ENCODE measurements around the gene AP2M1. TPM values are rescaled to one million over a fixed set of nuclear protein-coding genes. Genes with fewer than 3 reads are reported as not detected.
A peak's percentile ranks its signal among the peaks of the same experiment; 100 is the strongest.
"Not testable (repeated sequence)": the region's sequence is repeated elsewhere in the genome, so short reads cannot be mapped to it uniquely, and the experiment has no call there.

Gene AP2M1
- total and polyA plus RNA-seq, 5 experiments from 2014 or later = 181 to 271 (median 210) TPM

- no peak overlapping the region for H3K4me3 Mint-ChIP-seq
- ATAC-seq (no peak), DNase-seq (no peak)
- POLR2A ChIA-PET = interaction anchor here (1.0 to 1.7 kb wide), 5 partner anchors 9 to 540 kb away, joined by 3 to 7 read pairs (median 3); partner anchors contain the start of genes AP2M1, CLCN2, EIF2B5 and POLR2H
- peaks cover 0 to 6% (median 1%) of the 10 kb centered on the region in 4 donors for H3K4me1 Mint-ChIP-seq
- H3K9me3 Mint-ChIP-seq = no peaks in the 10 kb centered on the region
- H3K36me3 Mint-ChIP-seq = peaks cover 0 to 67% (median 0%) of the 10 kb centered on the region in 3 donors
- H3K27me3 Mint-ChIP-seq = no peaks in the 10 kb centered on the region
- H3K27ac Mint-ChIP-seq = peak overlapping the region in 1 of 10 donors; percentile 34
Observed at GRCh38 chr3:184144505-184144904, 30.1 kb upstream of the AP2M1 start.

GRCh38 chr3:184145111-184145524 lies 29.5 kb upstream of the AP2M1 start:
- Mint-ChIP-seq H3K27ac (peak overlapping the region in 3 of 10 donors; percentile 32 to 84 (median 36)), H3K36me3 (peaks cover 0 to 60% (median 0%) of the 10 kb centered on the region in 3 donors)
- peak in 4 of 10 donors; percentile 21 to 40 (median 33) for DNase-seq

GRCh38 chr3:184145751-184146270 lies 28.8 kb upstream of the AP2M1 start:
- Mint-ChIP-seq H3K9me3 (no peaks in the 10 kb centered on the region), H3K4me1 (peaks cover 0 to 2% (median 0%) of the 10 kb centered on the region in 4 donors), H3K36me3 (peaks cover 0 to 53% (median 0%) of the 10 kb centered on the region in 3 donors), H3K27me3 (no peaks in the 10 kb centered on the region), H3K27ac (peak overlapping the region in 2 of 10 donors; percentile 36 to 61), H3K4me3 (no peak overlapping the region)
- no peak for ATAC-seq
- no peak for DNase-seq
- POLR2A ChIA-PET = interaction anchor here (1.1 to 1.4 kb wide), 3 partner anchors 29 to 541 kb away, joined by 3 read pairs; partner anchors contain the start of gene AP2M1

More at GRCh38 chr3:184145111-184145524, 29.5 kb upstream of the AP2M1 start:
- peak; percentile 67 to 88 for ATAC-seq
- POLR2A ChIA-PET = interaction anchor here (1.1 to 1.7 kb wide), 5 partner anchors 9 to 540 kb away, joined by 3 to 7 read pairs (median 3); partner anchors contain the start of genes CLCN2, EIF2B5 and POLR2H
- Mint-ChIP-seq H3K4me3 (no peak overlapping the region), H3K9me3 (no peaks in the 10 kb centered on the region), H3K4me1 (peaks cover 0 to 5% (median under 1%) of the 10 kb centered on the region in 4 donors), H3K27me3 (no peaks in the 10 kb centered on the region)

GRCh38 chr3:184148076-184148475 lies 26.6 kb upstream of the AP2M1 start:
- Mint-ChIP-seq H3K4me1 (no peaks in the 10 kb centered on the region), H3K27me3 (no peaks in the 10 kb centered on the region), H3K4me3 (no peak overlapping the region), H3K9me3 (no peaks in the 10 kb centered on the region), H3K36me3 (peaks cover 0 to 31% (median 0%) of the 10 kb centered on the region in 3 donors), H3K27ac (no peak overlapping the region)
- ATAC-seq (no peak), DNase-seq (no peak)
- POLR2A ChIA-PET = interaction anchor here (1.0 kb wide), 1 partner anchor 14 kb away, joined by 3 read pairs; no protein-coding TSS in a partner anchor

- H3K4me3 Mint-ChIP-seq = no peak overlapping the region
- H3K27me3 Mint-ChIP-seq = no peaks in the 10 kb centered on the region
- H3K4me1 Mint-ChIP-seq = peaks cover 0 to 3% (median 1%) of the 10 kb centered on the region in 4 donors
- POLR2A ChIA-PET = interaction anchor here (0.7 to 1.0 kb wide), 2 partner anchors 15 to 112 kb away, joined by 3 to 4 read pairs; no protein-coding TSS in a partner anchor
- DNase-seq = no peak
- H3K36me3 Mint-ChIP-seq = peaks cover 0 to 21% (median 0%) of the 10 kb centered on the region in 3 donors
- no peak for ATAC-seq
- no peaks in the 10 kb centered on the region for H3K9me3 Mint-ChIP-seq
- no peak overlapping the region for H3K27ac Mint-ChIP-seq
Observed at GRCh38 chr3:184149123-184149522, 25.5 kb upstream of the AP2M1 start.

- H3K36me3 Mint-ChIP-seq = peaks cover 0 to 15% (median 0%) of the 10 kb centered on the region in 3 donors
- not testable (repeated sequence) for ATAC-seq, H3K27ac Mint-ChIP-seq, H3K4me3 Mint-ChIP-seq, DNase-seq, H3K4me1 Mint-ChIP-seq, H3K27me3 Mint-ChIP-seq, H3K9me3 Mint-ChIP-seq
- POLR2A ChIA-PET = interaction anchor here (0.7 kb wide), 1 partner anchor 111 kb away, joined by 4 read pairs; no protein-coding TSS in a partner anchor
Observed at GRCh38 chr3:184149770-184150169, 24.9 kb upstream of the AP2M1 start.

- H3K4me1 Mint-ChIP-seq = peaks cover 15 to 35% (median 32%) of the 10 kb centered on the region in 4 donors
- H3K27ac Mint-ChIP-seq = peak within 1 kb of the TSS; percentile 67 to 95 (median 88)
- DNase-seq (peak in 7 of 10 donors; percentile 16 to 43 (median 31)), ATAC-seq (peak; percentile 60 to 75)
- no peaks in the 10 kb centered on the region for H3K9me3 Mint-ChIP-seq
- peak within 1 kb of the TSS; percentile 84 to 99 (median 96) for H3K4me3 Mint-ChIP-seq
- no peaks in the 10 kb centered on the region for H3K27me3 Mint-ChIP-seq
- POLR2A ChIA-PET = interaction anchor here (1.2 to 1.8 kb wide), 2 partner anchors 20 to 31 kb away, joined by 4 to 18 read pairs; partner anchors contain the start of genes ABCF3 and EIF2B5
- no peaks in the 10 kb centered on the region for H3K36me3 Mint-ChIP-seq
Observed at GRCh38 chr3:184154885-184155643, 19.6 kb upstream of the AP2M1 start, which contains the start of gene DVL3. Gene DVL3, plus strand, starts transcription at chr3:184155377. Its CDS starts 259 bp downstream, at chr3:184155636.

GRCh38 chr3:184155644-184156521 lies 18.8 kb upstream of the AP2M1 start:
- peak overlapping the region; percentile 84 to 99 (median 96) for H3K4me3 Mint-ChIP-seq
- H3K27me3 Mint-ChIP-seq = no peaks in the 10 kb centered on the region
- H3K9me3 Mint-ChIP-seq = no peaks in the 10 kb centered on the region
- peak; percentile 67 to 68 for ATAC-seq
- H3K4me1 Mint-ChIP-seq = peaks cover 20 to 40% (median 38%) of the 10 kb centered on the region in 4 donors
- POLR2A ChIA-PET = interaction anchor here (1.2 to 1.8 kb wide), 2 partner anchors 21 to 30 kb away, joined by 4 to 18 read pairs; partner anchors contain the start of genes ABCF3 and EIF2B5
- H3K27ac Mint-ChIP-seq = peak overlapping the region; percentile 67 to 95 (median 88)
- no peaks in the 10 kb centered on the region for H3K36me3 Mint-ChIP-seq
- peak in 9 of 10 donors; percentile 25 to 70 (median 39) for DNase-seq

- POLR2A ChIA-PET = interaction anchor here (1.2 to 1.8 kb wide), 2 partner anchors 22 to 29 kb away, joined by 4 to 18 read pairs; partner anchors contain the start of genes ABCF3 and EIF2B5
- peaks cover 22 to 44% (median 42%) of the 10 kb centered on the region in 4 donors for H3K4me1 Mint-ChIP-seq
- peak overlapping the region in 9 of 10 donors; percentile 50 to 95 (median 87) for H3K27ac Mint-ChIP-seq
- DNase-seq (no peak), ATAC-seq (no peak)
- no peaks in the 10 kb centered on the region for H3K36me3 Mint-ChIP-seq
- H3K9me3 Mint-ChIP-seq = no peaks in the 10 kb centered on the region
- H3K27me3 Mint-ChIP-seq = no peaks in the 10 kb centered on the region
- H3K4me3 Mint-ChIP-seq = peak overlapping the region; percentile 84 to 99 (median 96)
Observed at GRCh38 chr3:184156522-184156955, 18.1 kb upstream of the AP2M1 start.

GRCh38 chr3:184157206-184157605 lies 17.4 kb upstream of the AP2M1 start:
- Mint-ChIP-seq H3K27me3 (no peaks in the 10 kb centered on the region), H3K9me3 (no peaks in the 10 kb centered on the region), H3K4me1 (peaks cover 24 to 48% (median 44%) of the 10 kb centered on the region in 4 donors), H3K36me3 (peaks cover 0 to 3% (median 0%) of the 10 kb centered on the region in 3 donors), H3K27ac (peak overlapping the region in 9 of 10 donors; percentile 21 to 86 (median 40)), H3K4me3 (peak overlapping the region; percentile 84 to 99 (median 96))
- DNase-seq = no peak
- no peak for ATAC-seq
- POLR2A ChIA-PET = no interaction called here

GRCh38 chr3:184158404-184158803 lies 16.3 kb upstream of the AP2M1 start:
- ATAC-seq (no peak), DNase-seq (no peak)
- POLR2A ChIA-PET = no interaction called here
- Mint-ChIP-seq H3K27me3 (no peaks in the 10 kb centered on the region), H3K27ac (peak overlapping the region in 2 of 10 donors; percentile 5 to 81), H3K9me3 (no peaks in the 10 kb centered on the region), H3K4me1 (peaks cover 24 to 48% (median 44%) of the 10 kb centered on the region in 4 donors), H3K36me3 (peaks cover 0 to 13% (median 0%) of the 10 kb centered on the region in 3 donors), H3K4me3 (no peak overlapping the region)
